Liver (tissue), 9 donors: ENCODE results near the gene RCVRN. TPM values are rescaled to one million over a fixed set of nuclear protein-coding genes. Genes with fewer than 3 reads are reported as not detected.

ENCODE experiments used
- DNase-seq: peaks from one replicate; pipeline ENCODE4 v3.0.0-alpha.2; 2017; ENCODE audit warnings: low spot score
- H3K27ac ChIP-seq, 2 donors: one replicate each; pipeline ENCODE4 v1.7.0; 2013; ENCODE audit warnings: inconsistent platforms in 2 of 2, low read length in 2 of 2, control low read depth in 1 of 2, low read depth in 1 of 2, mild to moderate bottlenecking in 1 of 2
- H3K27me3 ChIP-seq, 4 donors: one replicate each; pipeline versions ENCODE4 v1.6.1 to v1.7.0; 2013; ENCODE audit warnings: low read length in 3 of 4, inconsistent platforms in 1 of 4, mild to moderate bottlenecking in 1 of 4, moderate library complexity in 1 of 4; ENCODE audit not compliant: control insufficient read depth in 4 of 4, insufficient read depth in 4 of 4
- H3K36me3 ChIP-seq, 4 donors: one replicate each; pipeline versions ENCODE4 v1.6.1 to v1.7.0; 2013; ENCODE audit warnings: low read length in 3 of 4, mild to moderate bottlenecking in 3 of 4, low read depth in 1 of 4, moderate library complexity in 1 of 4; ENCODE audit not compliant: control insufficient read depth in 4 of 4, insufficient read depth in 3 of 4
- H3K4me1 ChIP-seq, 4 donors: one replicate each; pipeline versions ENCODE4 v1.6.1 to v1.7.0; 2013; ENCODE audit warnings: low read length in 3 of 4, mild to moderate bottlenecking in 3 of 4, moderate library complexity in 1 of 4; ENCODE audit not compliant: control insufficient read depth in 4 of 4, insufficient read depth in 4 of 4
- H3K4me3 ChIP-seq, 3 donors: one replicate each; pipeline versions ENCODE4 v1.6.1 to v1.7.0; 2013; ENCODE audit warnings: low read length in 3 of 3, control low read depth in 1 of 3, low read depth in 1 of 3, mild to moderate bottlenecking in 1 of 3
- H3K9ac ChIP-seq, 2 donors: one replicate each; pipeline ENCODE4 v1.7.0; 2013; ENCODE audit warnings: low read length in 2 of 2, mild to moderate bottlenecking in 2 of 2, moderate library complexity in 2 of 2, control low read depth in 1 of 2, low read depth in 1 of 2
- H3K9me3 ChIP-seq, 4 donors: one replicate each; pipeline versions ENCODE4 v1.6.1 to v1.7.0; 2013; ENCODE audit warnings: low read length in 3 of 4; ENCODE audit not compliant: control insufficient read depth in 4 of 4
- CTCF ChIP-seq: fragments of 150-350 bp; IDR thresholded peaks from 2 replicates; pipeline ENCODE4 v1.5.1; 2017; ENCODE audit warnings: improper control_type of control experiment, low read depth, low read length; ENCODE audit not compliant: missing input control
- EGR1 ChIP-seq, 2 donors: IDR thresholded peaks; 2 replicates each; pipeline ENCODE4 v1.6.1; 2016 to 2018; ENCODE audit warnings: antibody characterized with exemption in 2 of 2, low read depth in 2 of 2
- FOXA1 ChIP-seq: IDR thresholded peaks from 2 replicates; pipeline ENCODE4 v1.6.1; 2016; ENCODE audit warnings: antibody characterized with exemption
- FOXA2 ChIP-seq: IDR thresholded peaks from 2 replicates; pipeline ENCODE4 v1.6.1; 2016; ENCODE audit warnings: antibody characterized with exemption
- GABPA ChIP-seq, 2 donors: IDR thresholded peaks in 1 of 2; conservative IDR thresholded peaks in 1 of 2; 2 replicates each; pipeline ENCODE4 v1.6.1; 2016; ENCODE audit warnings: antibody characterized with exemption in 2 of 2, mild to moderate bottlenecking in 1 of 2, moderate library complexity in 1 of 2
- HNF4A ChIP-seq, 2 donors: conservative IDR thresholded peaks; 2 replicates each; pipeline ENCODE4 v1.6.1; 2016; ENCODE audit warnings: antibody characterized with exemption in 2 of 2, mild to moderate bottlenecking in 2 of 2
- HNF4G ChIP-seq: IDR thresholded peaks from 2 replicates; pipeline ENCODE4 v1.6.1; 2016; ENCODE audit warnings: antibody characterized with exemption
- JUND ChIP-seq, 2 donors: IDR thresholded peaks; 2 replicates each; pipeline ENCODE4 v1.6.1; 2016; ENCODE audit warnings: antibody characterized with exemption in 2 of 2
- MAX ChIP-seq: IDR thresholded peaks from 2 replicates; pipeline ENCODE4 v1.6.1; 2016; ENCODE audit warnings: antibody characterized with exemption
- NR2F2 ChIP-seq: IDR thresholded peaks from 2 replicates; pipeline ENCODE4 v1.6.1; 2016; ENCODE audit warnings: antibody characterized with exemption
- RAD21 ChIP-seq, 2 donors: IDR thresholded peaks; 2 replicates each; pipeline ENCODE4 v1.6.1; 2016; ENCODE audit warnings: antibody characterized with exemption in 2 of 2, mild to moderate bottlenecking in 2 of 2
- REST ChIP-seq: IDR thresholded peaks from 2 replicates; pipeline ENCODE4 v1.6.1; 2016; ENCODE audit warnings: antibody characterized with exemption, mild to moderate bottlenecking
- RXRA ChIP-seq, 2 donors: IDR thresholded peaks; 2 replicates each; pipeline ENCODE4 v1.6.1; 2017 to 2018; ENCODE audit warnings: antibody characterized with exemption in 2 of 2, mild to moderate bottlenecking in 1 of 2
- SP1 ChIP-seq: IDR thresholded peaks from 2 replicates; pipeline ENCODE4 v1.6.1; 2018; ENCODE audit warnings: antibody characterized with exemption, mild to moderate bottlenecking
- TAF1 ChIP-seq: conservative IDR thresholded peaks from 2 replicates; pipeline ENCODE4 v1.6.1; 2016; ENCODE audit warnings: antibody characterized with exemption, mild to moderate bottlenecking
- YY1 ChIP-seq: IDR thresholded peaks from 2 replicates; pipeline ENCODE4 v1.6.1; 2016; ENCODE audit warnings: antibody characterized with exemption, mild to moderate bottlenecking
- ZBTB33 ChIP-seq: IDR thresholded peaks from 2 replicates; pipeline ENCODE4 v1.6.1; 2016; ENCODE audit warnings: antibody characterized with exemption
- WGBS: extraction: QIAGEN DNeasy Blood & Tissue Kit; methylation state at CpG from one replicate; pipeline ENCODE4 v1.1.7; 2013; 5-methylcytosine and 5-hydroxymethylcytosine counted together
- polyA plus RNA-seq, 2 donors: library from polyadenylated mRNA; stranded (reverse) in 1 of 2; unstranded in 1 of 2; fragments of 200-250 nt in 1 of 2; fragments of >200 nt in 1 of 2; fragmentation: Nextera tagmentation in 1 of 2; extraction: Ambion mirVana in 1 of 2; gene quantifications; one replicate each; pipeline versions ENCODE4 v1.2.1 to v1.2.3, GENCODE V29; 2013 to 2015
- total RNA-seq, 2 donors: library from RNA; depleted of rRNA; stranded (reverse); fragments of >200 nt; gene quantifications; one replicate each; pipeline ENCODE4 v1.2.3, GENCODE V29; 2014
- TF ChIP-seq, protein P1 (sequence below): IDR thresholded peaks from 2 replicates; pipeline ENCODE4 v1.6.1; 2016; ENCODE audit warnings: antibody characterized with exemption
- donor health status: healthy.
- donor health status: healthy.
- donor health status: healthy.
- donor health status: healthy.
- donor health status: healthy.

Gene RCVRN
- total and polyA plus RNA-seq, 4 donors: not detected

GRCh38 chr17:9875441-9875840, 29.6 kb downstream of the RCVRN start:
- DNase-seq: no peak
- no peak overlapping the region for H3K4me3 ChIP-seq
- no peaks in the 10 kb centered on the region for H3K36me3 ChIP-seq
- no peaks in the 10 kb centered on the region for H3K9me3 ChIP-seq
- 50% methylated on average over 3 of the region's 3 CpGs for WGBS
- H3K27ac ChIP-seq: no peak overlapping the region
- peaks cover 0 to 2% (median 0%) of the 10 kb centered on the region in 4 donors for H3K27me3 ChIP-seq
- TF ChIP-seq JUND (IDR thresholded peaks at IDR 0.05): no peak
- peak in 1 of 2 donors; percentile 7 for TF ChIP-seq RAD21 (IDR thresholded peaks at IDR 0.05)
- TF ChIP-seq CTCF: no peak
- H3K4me1 ChIP-seq: no peaks in the 10 kb centered on the region
- no peak overlapping the region for H3K9ac ChIP-seq

GRCh38 chr17:9874722-9875121, 30.3 kb downstream of the RCVRN start:
- no peak for TF ChIP-seq FOXA1
- TF ChIP-seq REST: no peak
- TF ChIP-seq NR2F2: no peak
- no peak for TF ChIP-seq YY1
- TF ChIP-seq, protein P1, sequence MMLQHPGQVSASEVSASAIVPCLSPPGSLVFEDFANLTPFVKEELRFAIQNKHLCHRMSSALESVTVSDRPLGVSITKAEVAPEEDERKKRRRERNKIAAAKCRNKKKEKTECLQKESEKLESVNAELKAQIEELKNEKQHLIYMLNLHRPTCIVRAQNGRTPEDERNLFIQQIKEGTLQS: no peak
- TF ChIP-seq GABPA (IDR thresholded peaks at IDR 0.05 in 1 of 2, conservative IDR thresholded peaks at IDR 0.05 in 1 of 2): no peak
- no peak for TF ChIP-seq TAF1
- no peak for TF ChIP-seq FOXA2
- TF ChIP-seq EGR1 (IDR thresholded peaks at IDR 0.05; ENCODE audit: low read depth in 2 of 2): no peak
- no peak for TF ChIP-seq HNF4G
- TF ChIP-seq MAX: no peak
- no peak for TF ChIP-seq JUND (IDR thresholded peaks at IDR 0.05)
- TF ChIP-seq RAD21 (IDR thresholded peaks at IDR 0.05): no peak
- no peak for TF ChIP-seq CTCF
- no peak for TF ChIP-seq HNF4A (conservative IDR thresholded peaks at IDR 0.05)
- no peak for TF ChIP-seq ZBTB33
- TF ChIP-seq SP1: no peak
- TF ChIP-seq RXRA (IDR thresholded peaks at IDR 0.05): no peak
- Histone ChIP-seq H3K9me3 (no peaks in the 10 kb centered on the region), H3K36me3 (no peaks in the 10 kb centered on the region), H3K27ac (no peak overlapping the region), H3K4me3 (no peak overlapping the region), H3K9ac (no peak overlapping the region), H3K27me3 (peaks cover 0 to 2% (median 0%) of the 10 kb centered on the region in 4 donors), H3K4me1 (no peaks in the 10 kb centered on the region)
- 56% methylated on average over 3 of the region's 3 CpGs for WGBS
- DNase-seq: no peak
